Fibroblast of lung (primary cell): ENCODE results near the gene C14orf39. TPM values are rescaled to one million over a fixed set of nuclear protein-coding genes. Genes with fewer than 3 reads are reported as not detected.

ENCODE experiments used
- DNase-seq, 2 donors: peaks; one replicate each; pipeline versions ENCODE4 v3.0.0 to v3.0.0-alpha.2; 2010; ENCODE audit warnings: low read depth in 2 of 2
- H2AFZ ChIP-seq: 2 replicates; pipeline ENCODE4 v1.5.1; 2012; ENCODE audit warnings: low read length, control low read depth, inconsistent platforms
- H3K27ac ChIP-seq: 2 replicates; pipeline ENCODE4 v1.5.1; 2011; ENCODE audit warnings: low read length, control low read depth; ENCODE audit not compliant: insufficient read depth
- H3K27me3 ChIP-seq: 2 replicates; pipeline ENCODE4 v1.5.1; 2011; ENCODE audit warnings: mild to moderate bottlenecking, low read length; ENCODE audit not compliant: control insufficient read depth, insufficient read depth
- H3K36me3 ChIP-seq: 2 replicates; pipeline ENCODE4 v1.5.1; 2011; ENCODE audit warnings: low read length; ENCODE audit not compliant: control insufficient read depth, insufficient read depth
- H3K4me1 ChIP-seq: 2 replicates; pipeline ENCODE4 v1.5.1; 2011; ENCODE audit warnings: low read length; ENCODE audit not compliant: control insufficient read depth, insufficient read depth; ENCODE audit errors: extremely low read depth
- H3K4me2 ChIP-seq: 2 replicates; pipeline ENCODE4 v1.5.1; 2011; ENCODE audit warnings: low read length, control low read depth; ENCODE audit not compliant: insufficient read depth; ENCODE audit errors: extremely low read depth
- H3K4me3 ChIP-seq, 4 experiments: fragments of 200-600 bp in 1 of 4; sonication (generic) in 1 of 4; replicated peaks in 1 of 4; 2 replicates each; pipeline ENCODE4 v1.5.1; 2011 to 2016; ENCODE audit warnings: low read length in 4 of 4, low read depth in 3 of 4, mild to moderate bottlenecking in 3 of 4, control low read depth in 2 of 4, inconsistent platforms in 1 of 4, mixed read lengths in 1 of 4; ENCODE audit not compliant: insufficient read depth in 1 of 4; ENCODE audit errors: control extremely low read depth in 1 of 4
- H3K79me2 ChIP-seq: 2 replicates; pipeline ENCODE4 v1.5.1; 2012; ENCODE audit warnings: mild to moderate bottlenecking, low read length, inconsistent platforms; ENCODE audit not compliant: control insufficient read depth, insufficient read depth
- H3K9ac ChIP-seq: 2 replicates; pipeline ENCODE4 v1.5.1; 2011; ENCODE audit warnings: mild to moderate bottlenecking, low read length, control low read depth; ENCODE audit not compliant: insufficient read depth
- H3K9me3 ChIP-seq: 2 replicates; pipeline ENCODE4 v1.5.1; 2012; ENCODE audit warnings: low read depth, low read length; ENCODE audit not compliant: control insufficient read depth, insufficient read depth
- H4K20me1 ChIP-seq: 2 replicates; pipeline ENCODE4 v1.5.1; 2011; ENCODE audit warnings: low read length; ENCODE audit not compliant: control insufficient read depth, insufficient read depth; ENCODE audit errors: extremely low read depth
- EZH2 ChIP-seq: IDR thresholded peaks from 2 replicates; pipeline ENCODE4 v1.5.1; 2012; ENCODE audit warnings: low read length, control low read depth, mild to moderate bottlenecking; ENCODE audit errors: missing control alignments
- polyA plus RNA-seq, 2 donors: library from polyadenylated mRNA; depleted of rRNA in 1 of 2; stranded (reverse) in 1 of 2; unstranded in 1 of 2; fragments of >200 nt; gene quantifications; 2 replicates each; pipeline ENCODE4 v1.2.1, GENCODE V29; 2011 to 2012; ENCODE audit warnings: missing spikeins in 1 of 2
- total RNA-seq: library from RNA; depleted of rRNA; stranded (reverse); fragments of >200 nt; gene quantifications from 2 replicates; pipeline ENCODE4 v1.2.1, GENCODE V29; 2014
- TF ChIP-seq, protein P1 (sequence below), 2 donors: IDR thresholded peaks in 1 of 2; conservative IDR thresholded peaks in 1 of 2; 1 replicate in 1 of 2; 2 replicates in 1 of 2; pipeline ENCODE4 v1.5.1; 2011 to 2012; ENCODE audit warnings: low read length in 2 of 2, control low read depth in 1 of 2, inconsistent platforms in 1 of 2, low read depth in 1 of 2, mild to moderate bottlenecking in 1 of 2

Gene C14orf39
- total and polyA plus RNA-seq, 2 donors (not counting 1 experiment from before 2014, with no cell fraction given): 0.06 TPM; not detected in 1

DNA sequence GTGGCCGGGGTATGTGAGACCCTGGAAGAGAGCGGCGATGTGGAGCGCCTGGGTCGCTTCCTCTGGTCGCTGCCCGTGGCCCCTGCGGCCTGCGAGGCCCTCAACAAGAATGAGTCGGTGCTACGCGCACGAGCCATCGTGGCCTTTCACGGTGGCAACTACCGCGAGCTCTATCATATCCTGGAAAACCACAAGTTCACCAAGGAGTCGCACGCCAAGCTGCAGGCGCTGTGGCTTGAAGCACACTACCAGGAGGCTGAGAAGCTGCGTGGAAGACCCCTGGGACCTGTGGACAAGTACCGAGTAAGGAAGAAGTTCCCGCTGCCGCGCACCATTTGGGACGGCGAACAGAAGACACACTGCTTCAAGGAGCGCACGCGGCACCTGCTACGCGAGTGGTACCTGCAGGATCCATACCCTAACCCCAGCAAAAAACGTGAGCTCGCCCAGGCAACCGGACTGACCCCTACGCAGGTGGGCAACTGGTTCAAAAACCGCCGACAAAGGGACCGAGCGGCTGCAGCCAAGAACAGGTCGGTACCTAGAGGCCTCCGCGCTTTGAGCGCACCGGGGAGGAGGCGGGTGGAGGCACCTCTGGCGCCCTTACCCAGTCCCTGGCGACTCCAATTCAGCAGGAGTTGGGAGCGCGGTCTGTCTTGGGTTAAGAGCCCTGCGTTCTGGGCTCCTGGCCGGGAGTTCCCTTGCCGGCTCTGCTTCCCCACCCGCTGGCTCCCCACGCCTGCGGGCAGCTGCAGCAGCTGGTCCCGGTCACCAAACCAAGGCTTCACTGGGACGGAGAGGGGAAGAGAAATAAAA is 23.8 kb upstream of the C14orf39 start:
- TF ChIP-seq EZH2: peak; percentile 94
- TF ChIP-seq, protein P1, sequence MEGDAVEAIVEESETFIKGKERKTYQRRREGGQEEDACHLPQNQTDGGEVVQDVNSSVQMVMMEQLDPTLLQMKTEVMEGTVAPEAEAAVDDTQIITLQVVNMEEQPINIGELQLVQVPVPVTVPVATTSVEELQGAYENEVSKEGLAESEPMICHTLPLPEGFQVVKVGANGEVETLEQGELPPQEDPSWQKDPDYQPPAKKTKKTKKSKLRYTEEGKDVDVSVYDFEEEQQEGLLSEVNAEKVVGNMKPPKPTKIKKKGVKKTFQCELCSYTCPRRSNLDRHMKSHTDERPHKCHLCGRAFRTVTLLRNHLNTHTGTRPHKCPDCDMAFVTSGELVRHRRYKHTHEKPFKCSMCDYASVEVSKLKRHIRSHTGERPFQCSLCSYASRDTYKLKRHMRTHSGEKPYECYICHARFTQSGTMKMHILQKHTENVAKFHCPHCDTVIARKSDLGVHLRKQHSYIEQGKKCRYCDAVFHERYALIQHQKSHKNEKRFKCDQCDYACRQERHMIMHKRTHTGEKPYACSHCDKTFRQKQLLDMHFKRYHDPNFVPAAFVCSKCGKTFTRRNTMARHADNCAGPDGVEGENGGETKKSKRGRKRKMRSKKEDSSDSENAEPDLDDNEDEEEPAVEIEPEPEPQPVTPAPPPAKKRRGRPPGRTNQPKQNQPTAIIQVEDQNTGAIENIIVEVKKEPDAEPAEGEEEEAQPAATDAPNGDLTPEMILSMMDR (conservative IDR thresholded peaks at IDR 0.05 in 1 of 2, IDR thresholded peaks at IDR 0.05 in 1 of 2; ENCODE audit: low read depth in 1 of 2, low read length in 2 of 2): no peak
- Histone ChIP-seq H3K36me3 (no peaks in the 10 kb centered on the region), H3K79me2 (no peaks in the 10 kb centered on the region), H3K9me3 (no peaks in the 10 kb centered on the region), H3K9ac (no peak overlapping the region), H3K4me1 (no peaks in the 10 kb centered on the region), H2AFZ (no peak overlapping the region), H3K27me3 (peaks cover 81% of the 10 kb centered on the region), H3K4me3 (no peak overlapping the region), H3K27ac (no peak overlapping the region), H4K20me1 (no peaks in the 10 kb centered on the region), H3K4me2 (no peak overlapping the region)
- DNase-seq: peak in 1 of 2 donors; percentile 29

DNA sequence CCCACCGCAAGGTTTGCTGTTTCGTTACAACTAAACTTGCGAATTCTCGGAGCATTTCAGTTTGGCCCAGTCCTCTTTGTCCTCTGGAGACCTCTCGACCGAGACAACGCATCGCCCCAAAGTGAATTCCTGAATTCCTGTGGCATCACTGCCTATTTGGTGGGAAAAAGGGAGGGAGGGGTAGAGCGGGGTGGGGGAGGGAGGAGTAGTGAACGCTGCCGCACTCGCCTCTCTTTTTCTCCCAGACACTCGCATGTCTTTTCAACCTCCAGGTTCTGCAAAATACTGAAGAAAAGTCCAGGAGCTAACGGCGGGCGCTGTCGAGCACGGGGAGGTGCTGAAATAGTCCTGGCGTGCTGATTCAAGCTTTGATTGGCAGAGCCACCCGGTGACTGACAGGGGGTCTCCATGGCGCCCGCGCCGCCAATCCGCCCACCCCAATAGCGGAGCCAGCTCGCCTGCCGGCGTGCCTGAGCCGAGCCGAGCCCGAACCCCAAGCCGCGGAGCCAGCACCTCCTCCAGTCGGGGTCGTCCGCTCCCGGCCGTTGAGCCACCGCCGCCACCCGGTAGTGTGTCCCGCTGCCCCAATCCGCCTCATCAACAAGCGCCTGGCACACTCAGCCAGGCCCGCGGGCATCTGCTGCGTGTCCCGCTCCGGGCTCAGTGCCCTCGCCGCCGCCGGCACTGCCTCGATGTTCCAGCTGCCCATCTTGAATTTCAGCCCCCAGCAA is 23.0 kb upstream of the C14orf39 start, which contains the start of gene SIX6:
TSS of gene SIX6 (plus strand) at position 440 of the 731 bp plus-strand sequence. CDS start at position 693, 253 bp downstream.
- Histone ChIP-seq H3K4me2 (no peak within 1 kb of the TSS), H3K27me3 (peaks cover 75% of the 10 kb centered on the region), H3K36me3 (no peaks in the 10 kb centered on the region), H3K4me3 (no peak within 1 kb of the TSS), H3K9ac (no peak within 1 kb of the TSS), H3K79me2 (no peaks in the 10 kb centered on the region), H3K9me3 (no peaks in the 10 kb centered on the region), H4K20me1 (no peaks in the 10 kb centered on the region), H3K27ac (no peak within 1 kb of the TSS), H3K4me1 (no peaks in the 10 kb centered on the region), H2AFZ (no peak within 1 kb of the TSS)
- no peak for TF ChIP-seq EZH2
- TF ChIP-seq, protein P1 (conservative IDR thresholded peaks at IDR 0.05 in 1 of 2, IDR thresholded peaks at IDR 0.05 in 1 of 2; ENCODE audit: low read depth in 1 of 2, low read length in 2 of 2): no peak
- DNase-seq: peak in 1 of 2 donors; percentile 78

DNA sequence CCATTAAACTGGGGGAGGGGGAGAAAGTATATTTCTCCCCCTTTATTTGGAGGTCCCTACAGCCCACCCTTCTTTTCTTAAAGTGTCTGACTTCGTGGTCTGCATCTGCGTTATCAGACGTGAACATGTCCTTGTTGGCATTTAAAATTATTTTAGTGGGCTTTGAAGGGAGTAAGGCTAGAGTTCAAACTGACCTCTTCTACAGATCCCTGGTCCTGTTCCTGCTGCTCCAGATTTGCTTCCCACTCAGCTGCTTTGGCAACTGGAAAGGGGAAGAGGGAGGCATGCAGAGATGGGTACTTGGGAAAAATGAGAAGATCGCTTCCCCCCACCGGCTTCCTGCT is 22.5 kb upstream of the C14orf39 start:
- Histone ChIP-seq H3K79me2 (no peaks in the 10 kb centered on the region), H3K4me1 (no peaks in the 10 kb centered on the region), H3K4me2 (no peak overlapping the region), H2AFZ (no peak overlapping the region), H3K36me3 (no peaks in the 10 kb centered on the region), H3K4me3 (no peak overlapping the region), H3K9me3 (no peaks in the 10 kb centered on the region), H3K9ac (no peak overlapping the region), H3K27me3 (peaks cover 75% of the 10 kb centered on the region), H3K27ac (no peak overlapping the region), H4K20me1 (no peaks in the 10 kb centered on the region)
- no peak for DNase-seq
- TF ChIP-seq EZH2: no peak
- TF ChIP-seq, protein P1 (conservative IDR thresholded peaks at IDR 0.05 in 1 of 2, IDR thresholded peaks at IDR 0.05 in 1 of 2; ENCODE audit: low read depth in 1 of 2, low read length in 2 of 2): no peak
